Subcutaneous abdominal adipose tissue (tissue), 5 donors: Measurements from ENCODE around the gene KRT6B.
"Not testable (repeated sequence)": the region's sequence is repeated elsewhere in the genome, so short reads cannot be mapped to it uniquely, and the experiment has no call there.

Experiments used
- H3K27ac ChIP-seq: one replicate; pipeline ENCODE4 v1.7.0; 2013; ENCODE audit warnings: low read depth, mild to moderate bottlenecking, inconsistent platforms, low read length, moderate library complexity
- H3K27me3 ChIP-seq, 5 donors: one replicate each; pipeline ENCODE4 v1.7.0; 2013; ENCODE audit warnings: low read length in 5 of 5, inconsistent platforms in 1 of 5; ENCODE audit not compliant: control insufficient read depth in 5 of 5, insufficient read depth in 4 of 5
- H3K36me3 ChIP-seq, 5 donors: one replicate each; pipeline ENCODE4 v1.7.0; 2013; ENCODE audit warnings: low read length in 5 of 5; ENCODE audit not compliant: control insufficient read depth in 5 of 5, insufficient read depth in 5 of 5
- H3K4me1 ChIP-seq, 5 donors: one replicate each; pipeline ENCODE4 v1.7.0; 2013; ENCODE audit warnings: low read length in 5 of 5, mild to moderate bottlenecking in 3 of 5, moderate library complexity in 1 of 5; ENCODE audit not compliant: control insufficient read depth in 5 of 5, insufficient read depth in 5 of 5
- H3K4me3 ChIP-seq, 5 donors: one replicate each; pipeline ENCODE4 v1.7.0; 2013; ENCODE audit warnings: low read length in 5 of 5, low read depth in 1 of 5
- H3K9ac ChIP-seq, 5 donors: one replicate each; pipeline ENCODE4 v1.7.0; 2013; ENCODE audit warnings: low read length in 5 of 5, mild to moderate bottlenecking in 4 of 5, moderate library complexity in 3 of 5
- H3K9me3 ChIP-seq, 5 donors: one replicate each; pipeline ENCODE4 v1.7.0; 2013; ENCODE audit warnings: low read length in 5 of 5; ENCODE audit not compliant: control insufficient read depth in 5 of 5
- donor health status: healthy.
- donor health status: healthy.
- donor health status: healthy.
- donor health status: healthy.
- donor health status: healthy.

KRT6B gene

GRCh38 chr12:52494100-52494499, 42.2 kb upstream of the KRT6B start:
- H3K9me3 ChIP-seq, result no peaks in the 10 kb centered on the region
- peaks cover 0 to 26% (median 19%) of the 10 kb centered on the region in 5 donors for H3K4me1 ChIP-seq
- no peak overlapping the region for H3K9ac ChIP-seq
- H3K4me3 ChIP-seq, result no peak overlapping the region
- H3K27me3 ChIP-seq, result peaks cover 0 to 4% (median 0%) of the 10 kb centered on the region in 5 donors
- no peaks in the 10 kb centered on the region for H3K36me3 ChIP-seq
- H3K27ac ChIP-seq, result no peak overlapping the region

GRCh38 chr12:52493172-52493571, 41.2 kb upstream of the KRT6B start, which contains the start of gene KRT6A:
KRT6A (minus strand) TSS chr12:52493257; CDS start chr12:52493188, 69 bp downstream.
- no peaks in the 10 kb centered on the region for H3K9me3 ChIP-seq
- no peak within 1 kb of the TSS for H3K4me3 ChIP-seq
- H3K27me3 ChIP-seq, result peaks cover 0 to 4% (median 0%) of the 10 kb centered on the region in 5 donors
- H3K36me3 ChIP-seq, result no peaks in the 10 kb centered on the region
- H3K9ac ChIP-seq, result no peak within 1 kb of the TSS
- H3K4me1 ChIP-seq, result peaks cover 0 to 26% (median 19%) of the 10 kb centered on the region in 5 donors
- no peak within 1 kb of the TSS for H3K27ac ChIP-seq

GRCh38 chr12:52492405-52492804, 40.5 kb upstream of the KRT6B start:
- H3K36me3 ChIP-seq, H3K9me3 ChIP-seq, H3K9ac ChIP-seq, H3K27me3 ChIP-seq, H3K27ac ChIP-seq, H3K4me3 ChIP-seq: not testable (repeated sequence)
- H3K4me1 ChIP-seq, result peaks cover 0 to 26% (median 19%) of the 10 kb centered on the region in 5 donors

- H3K4me3 ChIP-seq, H3K27ac ChIP-seq, H3K9ac ChIP-seq, H3K9me3 ChIP-seq, H3K36me3 ChIP-seq, H3K27me3 ChIP-seq: not testable (repeated sequence)
- peaks cover 0 to 23% (median 18%) of the 10 kb centered on the region in 5 donors for H3K4me1 ChIP-seq
Observed at GRCh38 chr12:52491495-52491894, 39.5 kb upstream of the KRT6B start.

GRCh38 chr12:52488736-52489135, 36.8 kb upstream of the KRT6B start:
- H3K27me3 ChIP-seq, result peaks cover 0 to 3% (median 0%) of the 10 kb centered on the region in 5 donors
- H3K4me1 ChIP-seq, result no peaks in the 10 kb centered on the region
- H3K9me3 ChIP-seq, result peaks cover 0 to 3% (median 0%) of the 10 kb centered on the region in 5 donors
- no peaks in the 10 kb centered on the region for H3K36me3 ChIP-seq
- no peak overlapping the region for H3K27ac ChIP-seq
- H3K9ac ChIP-seq, result no peak overlapping the region
- no peak overlapping the region for H3K4me3 ChIP-seq

GRCh38 chr12:52487744-52488443, 35.9 kb upstream of the KRT6B start:
- H3K9ac ChIP-seq, H3K36me3 ChIP-seq, H3K27me3 ChIP-seq, H3K9me3 ChIP-seq, H3K4me1 ChIP-seq, H3K4me3 ChIP-seq, H3K27ac ChIP-seq: not testable (repeated sequence)

GRCh38 chr12:52487211-52487610, 35.3 kb upstream of the KRT6B start:
- H3K9me3 ChIP-seq, result peaks cover 0 to 3% (median 0%) of the 10 kb centered on the region in 5 donors
- H3K4me3 ChIP-seq, result no peak overlapping the region
- peaks cover 0 to 3% (median 0%) of the 10 kb centered on the region in 5 donors for H3K27me3 ChIP-seq
- no peaks in the 10 kb centered on the region for H3K36me3 ChIP-seq
- no peak overlapping the region for H3K9ac ChIP-seq
- no peaks in the 10 kb centered on the region for H3K4me1 ChIP-seq
- H3K27ac ChIP-seq, result no peak overlapping the region

- H3K27me3 ChIP-seq, result peaks cover 0 to 3% (median 0%) of the 10 kb centered on the region in 5 donors
- peaks cover 0 to 3% (median 0%) of the 10 kb centered on the region in 5 donors for H3K9me3 ChIP-seq
- no peak overlapping the region for H3K9ac ChIP-seq
- H3K27ac ChIP-seq, result no peak overlapping the region
- no peaks in the 10 kb centered on the region for H3K36me3 ChIP-seq
- H3K4me3 ChIP-seq, result no peak overlapping the region
- H3K4me1 ChIP-seq, result no peaks in the 10 kb centered on the region
Observed at GRCh38 chr12:52486166-52487105, 34.5 kb upstream of the KRT6B start.

GRCh38 chr12:52480073-52480472, 28.1 kb upstream of the KRT6B start:
- H3K36me3 ChIP-seq, result no peaks in the 10 kb centered on the region
- no peak overlapping the region for H3K4me3 ChIP-seq
- H3K9me3 ChIP-seq, result peaks cover 0 to 3% (median 0%) of the 10 kb centered on the region in 5 donors
- H3K27me3 ChIP-seq, result no peaks in the 10 kb centered on the region
- H3K27ac ChIP-seq, result no peak overlapping the region
- no peak overlapping the region for H3K9ac ChIP-seq
- H3K4me1 ChIP-seq, result no peaks in the 10 kb centered on the region

- Histone ChIP-seq H3K9me3 (peaks cover 0 to 3% (median 0%) of the 10 kb centered on the region in 5 donors), H3K27ac (no peak overlapping the region), H3K27me3 (no peaks in the 10 kb centered on the region), H3K4me3 (no peak overlapping the region), H3K9ac (no peak overlapping the region), H3K36me3 (no peaks in the 10 kb centered on the region), H3K4me1 (no peaks in the 10 kb centered on the region)
Observed at GRCh38 chr12:52477651-52478050, 25.7 kb upstream of the KRT6B start.
